Activated naive CD8-positive, alpha-beta T cell treated with anti-CD3 and anti-CD28 coated beads, Interleukin-2, amount 10 ng/mL, durations not matched to agents 7 days and 5 days (primary cell): ENCODE data around the gene SEC22A. TPM values are rescaled to one million over a fixed set of nuclear protein-coding genes. Genes with fewer than 3 reads are reported as not detected.

Source experiments
- ATAC-seq: fragments of 150-1000 bp; cut with Tn5 transposase; one replicate; pipeline ENCODE4 v1.10.0; 2021; ENCODE audit warnings: low read depth, moderate library complexity
- POLR2A ChIA-PET: fragments of 350-600 bp; sonication (Branson Sonifier 250); formaldehyde crosslinking; loops from one replicate; lab custom pipeline; 2021; ENCODE audit warnings: antibody characterized with exemption; lab: Charles Lee
- DNase-seq: peaks from one replicate; pipeline ENCODE4 v3.0.0; 2021
- H3K27ac Mint-ChIP-seq: one replicate; pipeline ENCODE4 v1.8.0; 2022; ENCODE audit warnings: mild to moderate bottlenecking, mixed read lengths
- H3K27me3 Mint-ChIP-seq: one replicate; pipeline ENCODE4 v1.8.0; 2022; ENCODE audit warnings: mild to moderate bottlenecking, moderate library complexity, mixed read lengths
- H3K36me3 Mint-ChIP-seq: one replicate; pipeline ENCODE4 v1.8.0; 2021; ENCODE audit warnings: mild to moderate bottlenecking, mixed read lengths
- H3K4me1 Mint-ChIP-seq: one replicate; pipeline ENCODE4 v1.8.0; 2021; ENCODE audit warnings: mixed read lengths
- H3K4me3 Mint-ChIP-seq: one replicate; pipeline ENCODE4 v1.8.0; 2022; ENCODE audit warnings: mild to moderate bottlenecking, moderate library complexity, mixed read lengths
- H3K9me3 Mint-ChIP-seq: one replicate; pipeline ENCODE4 v1.8.0; 2021; ENCODE audit warnings: mixed read lengths
- total RNA-seq, 2 experiments: library from RNA; stranded (reverse); gene quantifications; one replicate each; pipeline ENCODE4 v1.2.3, GENCODE V29; 2021

SEC22A gene
- total RNA-seq, 2 experiments from 2014 or later = 13.3 to 21.4 TPM

DNA sequence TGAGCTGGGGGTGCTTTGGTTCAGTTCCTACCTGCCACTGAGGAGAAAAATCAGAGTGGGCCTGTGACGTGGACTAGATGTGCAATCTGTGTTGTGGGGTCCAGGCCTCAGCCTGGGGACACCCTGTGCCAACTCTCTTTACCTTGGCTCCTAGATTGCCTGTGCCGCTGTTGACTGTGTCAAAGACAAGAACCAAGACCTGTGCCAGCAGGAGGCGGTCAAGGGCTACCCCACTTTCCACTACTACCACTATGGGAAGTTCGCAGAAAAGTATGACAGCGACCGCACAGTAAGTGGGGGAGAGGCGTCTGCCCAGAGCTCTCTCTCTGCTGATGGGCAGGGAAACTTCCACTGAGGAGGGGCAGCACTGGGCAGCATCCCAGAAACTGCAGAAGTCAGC, 40.6 kb upstream of the SEC22A start:
- peaks cover 17% of the 10 kb centered on the region for H3K36me3 Mint-ChIP-seq
- H3K27ac Mint-ChIP-seq = no peak overlapping the region
- ATAC-seq (no peak), DNase-seq (no peak)
- no peak overlapping the region for H3K4me3 Mint-ChIP-seq
- POLR2A ChIA-PET = no interaction called here
- H3K4me1 Mint-ChIP-seq = no peaks in the 10 kb centered on the region
- peaks cover 3% of the 10 kb centered on the region for H3K9me3 Mint-ChIP-seq
- H3K27me3 Mint-ChIP-seq = no peaks in the 10 kb centered on the region

DNA sequence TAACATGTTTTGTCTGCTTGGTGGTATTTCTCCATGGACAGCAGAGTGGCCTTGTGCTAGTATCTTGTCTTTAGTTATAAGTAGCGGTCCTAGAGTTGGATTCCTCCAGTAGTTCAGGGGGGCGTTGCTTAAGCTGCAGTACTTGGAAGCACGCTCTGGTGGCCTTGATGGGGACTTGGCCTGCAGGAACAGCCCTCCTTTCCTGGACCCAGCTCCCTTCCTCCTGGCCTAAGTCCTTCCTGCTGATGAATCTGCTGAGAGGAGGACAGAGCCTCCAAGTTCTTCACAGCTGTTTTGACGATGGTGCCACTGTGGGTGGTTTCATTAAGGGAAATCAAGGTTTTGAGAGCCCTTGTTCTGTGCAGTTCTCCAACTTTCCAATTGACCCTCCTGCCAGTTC, 38.6 kb upstream of the SEC22A start:
- H3K27me3 Mint-ChIP-seq = no peaks in the 10 kb centered on the region
- DNase-seq = no peak
- H3K36me3 Mint-ChIP-seq = peaks cover 25% of the 10 kb centered on the region
- H3K27ac Mint-ChIP-seq = no peak overlapping the region
- no peak for ATAC-seq
- no peak overlapping the region for H3K4me3 Mint-ChIP-seq
- POLR2A ChIA-PET = no interaction called here
- H3K4me1 Mint-ChIP-seq = no peaks in the 10 kb centered on the region
- H3K9me3 Mint-ChIP-seq = peaks cover 6% of the 10 kb centered on the region

DNA sequence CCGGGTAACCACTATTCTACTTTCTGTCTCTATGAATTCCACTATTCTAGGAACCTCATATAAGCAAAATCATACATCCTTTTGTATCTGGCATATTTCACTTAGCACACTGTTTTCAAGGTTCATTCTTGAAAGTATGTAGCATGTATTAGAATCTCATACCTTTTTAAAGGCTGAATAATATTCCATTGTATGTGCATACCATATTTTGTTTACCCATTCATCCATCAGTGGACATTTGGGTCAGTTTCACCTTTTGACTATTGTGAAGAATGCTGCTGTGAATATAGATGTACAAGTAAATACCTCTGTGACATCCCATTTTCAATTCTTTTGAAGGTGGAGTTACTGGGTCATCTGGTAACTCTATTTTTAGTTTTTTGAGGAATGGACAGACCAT, 36.6 kb upstream of the SEC22A start:
- H3K9me3 Mint-ChIP-seq = peaks cover 6% of the 10 kb centered on the region
- peaks cover 27% of the 10 kb centered on the region for H3K36me3 Mint-ChIP-seq
- no peak for ATAC-seq
- H3K4me1 Mint-ChIP-seq = peaks cover under 1% of the 10 kb centered on the region
- H3K27me3 Mint-ChIP-seq = no peaks in the 10 kb centered on the region
- H3K27ac Mint-ChIP-seq = no peak overlapping the region
- DNase-seq = no peak
- POLR2A ChIA-PET = no interaction called here
- H3K4me3 Mint-ChIP-seq = no peak overlapping the region

GRCh38 chr3:123167686-123168085, 34.1 kb upstream of the SEC22A start:
- peaks cover 29% of the 10 kb centered on the region for H3K36me3 Mint-ChIP-seq
- no peak overlapping the region for H3K27ac Mint-ChIP-seq
- POLR2A ChIA-PET = no interaction called here
- peaks cover 6% of the 10 kb centered on the region for H3K9me3 Mint-ChIP-seq
- DNase-seq (no peak), ATAC-seq (no peak)
- no peak overlapping the region for H3K4me3 Mint-ChIP-seq
- H3K4me1 Mint-ChIP-seq = peaks cover 1% of the 10 kb centered on the region
- H3K27me3 Mint-ChIP-seq = no peaks in the 10 kb centered on the region

DNA sequence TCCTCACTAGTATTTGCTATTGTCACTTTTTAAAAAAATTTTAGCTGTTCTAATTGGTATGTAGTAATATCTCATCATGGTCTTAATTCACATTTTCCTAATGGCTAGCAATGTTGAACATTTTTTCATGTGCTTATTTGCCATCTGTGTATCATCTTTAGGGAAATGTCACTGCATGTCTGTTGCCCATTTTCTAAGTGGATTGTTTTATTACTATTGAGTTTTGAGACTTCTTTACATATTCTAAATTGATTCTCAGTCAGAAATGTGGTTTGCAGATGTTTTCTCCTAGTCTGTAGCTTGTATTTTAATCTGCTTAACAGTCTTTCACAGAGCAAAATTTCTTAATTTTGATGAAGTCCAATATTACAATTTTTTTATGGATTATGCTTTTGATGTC, 33.6 kb upstream of the SEC22A start:
- POLR2A ChIA-PET = no interaction called here
- DNase-seq = no peak
- Mint-ChIP-seq H3K27me3 (no peaks in the 10 kb centered on the region), H3K9me3 (peaks cover 6% of the 10 kb centered on the region), H3K27ac (no peak overlapping the region), H3K36me3 (peaks cover 29% of the 10 kb centered on the region), H3K4me3 (no peak overlapping the region), H3K4me1 (peaks cover 1% of the 10 kb centered on the region)
- no peak for ATAC-seq

DNA sequence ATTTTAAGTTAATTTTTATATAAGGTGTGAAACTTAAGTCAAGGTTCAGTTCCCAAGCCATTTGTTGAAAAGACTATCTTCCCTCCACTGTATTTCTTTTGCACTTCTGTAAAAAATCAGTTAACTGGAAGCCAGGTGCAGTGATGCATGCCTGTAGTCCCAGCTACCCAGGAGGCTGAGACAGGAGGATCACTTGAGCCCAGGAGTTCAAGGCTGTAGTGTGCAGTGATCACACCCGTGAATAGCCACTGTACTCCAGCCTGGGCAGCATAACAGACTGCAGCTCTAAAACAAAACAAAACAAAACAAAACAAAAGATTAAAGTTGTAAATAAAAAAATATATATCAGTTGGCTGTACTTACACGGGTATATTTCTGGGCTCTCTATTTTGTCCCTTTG, 33.1 kb upstream of the SEC22A start:
- ATAC-seq = no peak
- H3K9me3 Mint-ChIP-seq = peaks cover 6% of the 10 kb centered on the region
- H3K4me1 Mint-ChIP-seq = peaks cover 1% of the 10 kb centered on the region
- peaks cover 30% of the 10 kb centered on the region for H3K36me3 Mint-ChIP-seq
- DNase-seq = no peak
- H3K27ac Mint-ChIP-seq = no peak overlapping the region
- POLR2A ChIA-PET = no interaction called here
- no peak overlapping the region for H3K4me3 Mint-ChIP-seq
- no peaks in the 10 kb centered on the region for H3K27me3 Mint-ChIP-seq

DNA sequence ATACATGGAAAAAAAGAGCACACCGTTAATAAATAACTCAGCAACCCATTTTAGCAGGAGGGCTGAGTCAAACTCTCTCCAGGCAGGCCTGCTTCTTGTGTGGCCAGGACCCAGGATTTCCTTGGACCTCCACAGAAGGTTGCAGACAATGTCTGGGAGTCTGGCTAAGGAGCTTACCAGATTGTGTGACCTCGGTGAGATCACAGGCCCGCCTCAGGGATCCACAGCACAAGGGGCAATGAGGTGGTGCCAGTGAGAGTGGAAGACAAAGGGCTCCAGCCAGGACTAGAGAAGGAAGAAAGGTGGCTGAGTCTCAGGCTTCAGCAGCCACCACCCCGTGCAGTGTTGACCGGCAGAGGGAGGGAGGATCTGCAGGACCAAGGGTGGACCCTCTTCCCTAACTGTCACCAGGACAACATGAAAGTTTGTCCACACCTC, 32.2 kb upstream of the SEC22A start:
- peaks cover 26% of the 10 kb centered on the region for H3K36me3 Mint-ChIP-seq
- H3K27me3 Mint-ChIP-seq = no peaks in the 10 kb centered on the region
- no peak for ATAC-seq

GRCh38 chr3:123169930-123170329, 31.8 kb upstream of the SEC22A start:
- H3K4me1 Mint-ChIP-seq = peaks cover 1% of the 10 kb centered on the region
- ATAC-seq (no peak), DNase-seq (no peak)
- no peaks in the 10 kb centered on the region for H3K27me3 Mint-ChIP-seq
- H3K9me3 Mint-ChIP-seq = peaks cover 5% of the 10 kb centered on the region
- no peak overlapping the region for H3K27ac Mint-ChIP-seq
- H3K4me3 Mint-ChIP-seq = no peak overlapping the region
- H3K36me3 Mint-ChIP-seq = peaks cover 22% of the 10 kb centered on the region
- POLR2A ChIA-PET = no interaction called here

More for the DNA sequence above, 32.2 kb upstream of the SEC22A start:
- Mint-ChIP-seq H3K4me1 (peaks cover 1% of the 10 kb centered on the region), H3K27ac (no peak overlapping the region), H3K4me3 (no peak overlapping the region), H3K9me3 (peaks cover 6% of the 10 kb centered on the region)
- DNase-seq = no peak
- POLR2A ChIA-PET = no interaction called here

DNA sequence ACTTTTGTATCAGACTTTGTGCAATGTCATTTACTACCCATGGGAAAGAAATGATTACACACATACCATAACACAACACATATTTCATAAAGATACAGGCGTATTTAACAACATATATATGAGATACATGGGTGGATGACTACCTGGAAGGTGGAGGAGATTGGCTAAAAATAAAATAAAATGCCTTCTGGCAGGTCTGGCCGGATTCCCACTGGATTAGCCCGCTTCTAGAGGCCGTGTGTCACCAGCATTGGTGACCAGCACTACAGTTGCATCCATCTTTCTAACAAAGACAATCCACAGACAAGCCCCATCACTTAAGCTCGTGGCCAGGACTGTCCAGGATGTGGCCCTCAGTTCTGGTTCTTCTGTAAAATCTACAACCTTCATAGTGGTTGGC, 21.0 kb upstream of the SEC22A start:
- H3K9me3 Mint-ChIP-seq = peaks cover 2% of the 10 kb centered on the region
- H3K4me1 Mint-ChIP-seq = no peaks in the 10 kb centered on the region
- H3K4me3 Mint-ChIP-seq = no peak overlapping the region
- H3K27ac Mint-ChIP-seq = no peak overlapping the region
- no peaks in the 10 kb centered on the region for H3K36me3 Mint-ChIP-seq
- ATAC-seq (no peak), DNase-seq (no peak)
- no peaks in the 10 kb centered on the region for H3K27me3 Mint-ChIP-seq
- POLR2A ChIA-PET = no interaction called here

DNA sequence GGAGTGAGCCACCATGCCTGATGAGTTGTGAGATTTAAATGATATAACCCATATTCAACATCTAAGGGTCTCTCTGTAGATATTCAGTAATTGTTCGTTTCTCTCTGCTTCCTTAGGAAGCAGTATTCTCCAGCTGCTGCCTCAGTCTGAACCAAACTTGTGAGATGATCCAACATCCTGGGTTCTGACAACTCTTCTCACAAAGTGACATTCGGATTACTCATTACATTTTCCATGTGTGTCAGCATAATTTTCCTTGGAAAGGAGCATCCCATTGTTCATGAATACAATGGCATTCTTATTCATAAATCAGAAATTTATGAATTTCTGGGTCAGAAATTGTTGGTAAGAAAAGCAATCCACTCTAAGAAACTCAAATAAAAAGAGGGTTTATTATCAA, 15.0 kb upstream of the SEC22A start:
- Mint-ChIP-seq H3K4me3 (no peak overlapping the region), H3K27ac (no peak overlapping the region), H3K9me3 (no peaks in the 10 kb centered on the region), H3K4me1 (no peaks in the 10 kb centered on the region), H3K36me3 (no peaks in the 10 kb centered on the region), H3K27me3 (peaks cover 2% of the 10 kb centered on the region)
- ATAC-seq = no peak
- no peak for DNase-seq
- POLR2A ChIA-PET = no interaction called here

GRCh38 chr3:123188058-123188457, 13.7 kb upstream of the SEC22A start:
- H3K4me3 Mint-ChIP-seq = no peak overlapping the region
- no peaks in the 10 kb centered on the region for H3K4me1 Mint-ChIP-seq
- no peak for DNase-seq
- ATAC-seq = no peak
- no peaks in the 10 kb centered on the region for H3K36me3 Mint-ChIP-seq
- H3K9me3 Mint-ChIP-seq = no peaks in the 10 kb centered on the region
- H3K27me3 Mint-ChIP-seq = peaks cover 2% of the 10 kb centered on the region
- no peak overlapping the region for H3K27ac Mint-ChIP-seq
- POLR2A ChIA-PET = no interaction called here

DNA sequence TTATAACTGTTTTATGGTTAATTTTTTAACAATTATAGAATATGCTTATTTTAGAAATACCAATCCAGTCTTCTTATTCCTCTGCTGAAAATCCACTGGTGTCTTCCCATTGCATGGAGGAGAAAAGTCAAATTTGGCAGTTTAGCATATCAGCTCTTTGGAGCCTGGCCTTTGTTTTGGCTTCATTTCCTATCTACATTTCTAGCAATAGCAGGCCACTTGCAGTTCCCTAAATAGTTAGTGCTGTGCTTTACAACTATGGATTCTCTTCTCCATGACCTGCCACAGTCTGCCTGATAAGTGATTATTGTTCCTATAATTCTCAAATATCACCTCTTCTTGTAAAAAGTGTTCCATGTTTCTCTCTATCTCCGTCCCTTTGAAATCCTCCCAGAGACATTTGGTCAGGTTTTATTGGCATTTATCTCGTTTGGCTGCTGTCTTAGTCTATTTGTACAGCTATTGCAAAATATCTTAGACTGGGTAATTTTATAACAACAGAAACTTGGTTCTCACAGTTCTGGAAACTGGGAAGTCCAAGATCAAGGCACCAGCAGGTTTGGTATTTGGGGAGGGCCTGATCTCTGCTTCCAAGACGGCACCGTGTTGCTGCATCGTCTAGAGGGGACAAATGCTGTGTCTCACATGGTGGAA, 8.2 kb upstream of the SEC22A start:
- H3K27me3 Mint-ChIP-seq = peaks cover 9% of the 10 kb centered on the region
- POLR2A ChIA-PET = interaction anchor here (1.4 kb wide), 1 partner anchor 8 kb away, joined by 4 read pairs; the partner anchor contains the start of gene SEC22A
- H3K4me3 Mint-ChIP-seq = no peak overlapping the region
- no peak for ATAC-seq
- H3K4me1 Mint-ChIP-seq = no peaks in the 10 kb centered on the region
- peaks cover 4% of the 10 kb centered on the region for H3K9me3 Mint-ChIP-seq
- no peaks in the 10 kb centered on the region for H3K36me3 Mint-ChIP-seq
- DNase-seq = no peak
- no peak overlapping the region for H3K27ac Mint-ChIP-seq

DNA sequence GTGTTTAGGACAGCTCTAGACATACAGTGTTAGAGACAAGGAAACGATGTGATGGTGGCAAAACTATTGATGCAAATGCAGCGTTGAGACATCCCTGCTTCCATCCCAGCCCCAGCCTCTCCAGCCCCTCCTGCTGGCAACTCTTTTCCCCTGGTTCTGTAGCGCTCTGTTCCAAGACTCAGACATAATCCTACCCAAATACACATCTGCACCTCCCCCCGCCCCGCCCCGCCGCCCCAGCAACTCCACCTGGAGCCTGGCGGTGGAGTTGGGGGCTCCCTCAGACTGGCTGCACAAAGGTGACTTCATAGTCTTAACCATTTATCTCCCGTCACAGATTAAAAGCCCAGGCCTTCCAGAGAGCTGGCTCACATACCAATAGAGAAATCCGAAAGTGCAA, 7.2 kb upstream of the SEC22A start:
- no peaks in the 10 kb centered on the region for H3K4me1 Mint-ChIP-seq
- DNase-seq = no peak
- no peak for ATAC-seq
- H3K27ac Mint-ChIP-seq = no peak overlapping the region
- peaks cover 9% of the 10 kb centered on the region for H3K27me3 Mint-ChIP-seq
- no peak overlapping the region for H3K4me3 Mint-ChIP-seq
- POLR2A ChIA-PET = no interaction called here
- peaks cover 3% of the 10 kb centered on the region for H3K36me3 Mint-ChIP-seq
- H3K9me3 Mint-ChIP-seq = peaks cover 7% of the 10 kb centered on the region

DNA sequence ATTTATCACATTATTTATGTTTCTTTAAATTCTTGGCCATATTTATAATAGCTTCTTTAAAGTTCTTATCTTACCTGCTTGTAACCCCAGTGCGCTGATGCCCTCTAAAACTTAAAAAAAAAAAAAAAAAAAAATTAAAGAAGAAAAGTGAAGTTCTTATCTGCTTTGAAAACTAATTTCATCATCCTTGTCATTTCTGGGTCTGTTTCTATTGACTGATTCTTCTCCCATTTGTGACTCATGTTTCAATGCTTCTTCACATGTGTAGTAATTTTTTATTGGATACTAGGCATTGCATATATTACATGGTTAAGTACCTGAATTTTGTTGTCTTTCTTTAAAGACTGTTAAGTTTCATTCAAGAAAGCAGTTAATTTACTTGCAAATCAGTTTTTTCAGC, 3.4 kb upstream of the SEC22A start:
- Mint-ChIP-seq H3K36me3 (peaks cover 3% of the 10 kb centered on the region), H3K27me3 (peaks cover 9% of the 10 kb centered on the region), H3K4me3 (no peak overlapping the region), H3K27ac (no peak overlapping the region), H3K9me3 (peaks cover 10% of the 10 kb centered on the region), H3K4me1 (peaks cover 9% of the 10 kb centered on the region)
- POLR2A ChIA-PET = no interaction called here
- DNase-seq (no peak), ATAC-seq (no peak)
